ENCODE results near the gene DNAJC25.

- no peak for TF ChIP-seq CTCF (conservative IDR thresholded peaks at IDR 0.05; ENCODE audit: low read depth in 2 of 2)
- TF ChIP-seq EZH2 (IDR thresholded peaks at IDR 0.05; ENCODE audit: low read depth, unreplicated experiment) = no peak
- no peak for TF ChIP-seq POLR2AphosphoS5 (IDR thresholded peaks at IDR 0.05; ENCODE audit: low read depth)
- no peak for TF ChIP-seq JUNB (IDR thresholded peaks at IDR 0.05; ENCODE audit: unreplicated experiment)
- no peak for TF ChIP-seq CREB1 (CRISPR knock-in tag; IDR thresholded peaks at IDR 0.05; ENCODE audit: low read depth)
- TF ChIP-seq, protein P1, sequence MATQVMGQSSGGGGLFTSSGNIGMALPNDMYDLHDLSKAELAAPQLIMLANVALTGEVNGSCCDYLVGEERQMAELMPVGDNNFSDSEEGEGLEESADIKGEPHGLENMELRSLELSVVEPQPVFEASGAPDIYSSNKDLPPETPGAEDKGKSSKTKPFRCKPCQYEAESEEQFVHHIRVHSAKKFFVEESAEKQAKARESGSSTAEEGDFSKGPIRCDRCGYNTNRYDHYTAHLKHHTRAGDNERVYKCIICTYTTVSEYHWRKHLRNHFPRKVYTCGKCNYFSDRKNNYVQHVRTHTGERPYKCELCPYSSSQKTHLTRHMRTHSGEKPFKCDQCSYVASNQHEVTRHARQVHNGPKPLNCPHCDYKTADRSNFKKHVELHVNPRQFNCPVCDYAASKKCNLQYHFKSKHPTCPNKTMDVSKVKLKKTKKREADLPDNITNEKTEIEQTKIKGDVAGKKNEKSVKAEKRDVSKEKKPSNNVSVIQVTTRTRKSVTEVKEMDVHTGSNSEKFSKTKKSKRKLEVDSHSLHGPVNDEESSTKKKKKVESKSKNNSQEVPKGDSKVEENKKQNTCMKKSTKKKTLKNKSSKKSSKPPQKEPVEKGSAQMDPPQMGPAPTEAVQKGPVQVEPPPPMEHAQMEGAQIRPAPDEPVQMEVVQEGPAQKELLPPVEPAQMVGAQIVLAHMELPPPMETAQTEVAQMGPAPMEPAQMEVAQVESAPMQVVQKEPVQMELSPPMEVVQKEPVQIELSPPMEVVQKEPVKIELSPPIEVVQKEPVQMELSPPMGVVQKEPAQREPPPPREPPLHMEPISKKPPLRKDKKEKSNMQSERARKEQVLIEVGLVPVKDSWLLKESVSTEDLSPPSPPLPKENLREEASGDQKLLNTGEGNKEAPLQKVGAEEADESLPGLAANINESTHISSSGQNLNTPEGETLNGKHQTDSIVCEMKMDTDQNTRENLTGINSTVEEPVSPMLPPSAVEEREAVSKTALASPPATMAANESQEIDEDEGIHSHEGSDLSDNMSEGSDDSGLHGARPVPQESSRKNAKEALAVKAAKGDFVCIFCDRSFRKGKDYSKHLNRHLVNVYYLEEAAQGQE (IDR thresholded peaks at IDR 0.05; ENCODE audit: unreplicated experiment) = no peak
- no peak for TF ChIP-seq STAT1 (IDR thresholded peaks at IDR 0.05; ENCODE audit: unreplicated experiment)
These were observed 926 bp downstream of the DNAJC25 start for GRCh38 chr9:111632060-111632459.

Measured in GM23338 (cell line).